Stimulated activated CD4-positive, alpha-beta T cell treated with anti-CD3 and anti-CD28 coated beads, Interleukin-2, amount 100 ng/mL, for 48 hours (primary cell): ENCODE data around the gene LDB2.

Source experiments
- DNase-seq, 2 donors: peaks; one replicate each; pipeline ENCODE4 v3.0.0-alpha.2; 2020

Gene LDB2

DNA sequence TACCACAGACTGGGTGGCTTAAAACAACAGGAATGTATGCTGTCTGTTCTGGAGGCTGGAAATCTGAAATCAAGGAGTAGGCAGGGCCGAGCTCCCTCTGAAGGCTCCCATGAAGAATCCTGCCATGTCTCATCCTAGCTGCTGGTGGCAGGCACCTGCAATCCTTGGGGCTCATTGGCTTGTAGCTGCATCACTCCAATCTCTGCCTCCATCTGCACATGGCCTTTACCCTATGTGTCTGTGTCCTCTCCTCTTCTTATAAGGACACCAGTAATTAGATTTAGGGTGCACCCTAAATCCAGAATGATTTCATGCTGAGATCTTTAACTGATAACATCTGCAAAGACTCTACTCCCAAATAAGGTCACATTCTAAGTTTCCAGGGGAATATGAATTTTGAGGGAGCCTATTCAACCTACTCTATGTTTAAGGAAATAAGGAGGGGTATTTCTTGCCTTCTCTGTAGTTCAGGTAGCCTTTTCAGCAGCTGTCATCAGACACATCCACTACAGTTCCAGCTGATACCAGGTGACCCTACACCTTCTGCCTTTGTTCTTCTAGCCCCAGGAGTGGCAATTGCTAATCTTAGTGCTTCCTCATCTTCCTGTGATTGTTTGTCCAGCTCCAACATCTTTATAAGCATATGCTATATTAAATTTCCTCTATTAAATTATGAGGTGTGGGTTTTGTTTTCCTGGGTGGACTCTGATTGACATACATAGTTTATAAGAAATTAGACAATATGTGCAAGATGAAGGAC lies 377.1 kb downstream of the LDB2 start:
- DNase-seq = no peak

DNA sequence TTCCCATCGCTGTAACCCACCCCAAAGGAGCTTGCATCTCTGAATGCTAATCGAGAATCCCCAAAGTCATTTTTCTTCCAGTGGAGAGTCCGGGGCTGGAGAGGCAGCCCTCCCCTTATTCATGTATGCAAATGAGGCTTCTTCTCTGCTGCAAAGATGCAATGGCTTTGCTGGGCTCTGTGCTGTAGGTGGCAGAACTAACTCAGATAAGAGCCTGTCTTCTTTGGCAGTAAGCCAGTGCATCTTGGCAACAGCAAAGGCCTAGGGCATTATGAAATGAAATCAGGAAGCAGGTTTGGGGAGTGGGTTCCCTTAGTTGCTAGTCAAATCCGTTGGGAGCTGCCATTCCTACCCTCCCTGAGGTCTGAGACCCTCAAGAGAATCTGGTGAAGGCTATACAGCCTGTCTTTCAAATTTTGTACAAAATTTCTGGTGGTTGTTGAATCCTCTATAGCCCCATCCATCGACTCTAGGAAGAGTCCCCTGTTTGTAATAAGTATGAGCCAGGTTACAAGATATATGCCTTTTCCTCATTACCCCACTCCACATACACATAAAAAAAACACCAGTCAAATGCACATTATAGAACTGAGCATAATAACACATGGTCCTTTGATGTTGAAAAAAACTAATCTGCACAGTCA lies 381.5 kb downstream of the LDB2 start:
- no peak for DNase-seq

DNA sequence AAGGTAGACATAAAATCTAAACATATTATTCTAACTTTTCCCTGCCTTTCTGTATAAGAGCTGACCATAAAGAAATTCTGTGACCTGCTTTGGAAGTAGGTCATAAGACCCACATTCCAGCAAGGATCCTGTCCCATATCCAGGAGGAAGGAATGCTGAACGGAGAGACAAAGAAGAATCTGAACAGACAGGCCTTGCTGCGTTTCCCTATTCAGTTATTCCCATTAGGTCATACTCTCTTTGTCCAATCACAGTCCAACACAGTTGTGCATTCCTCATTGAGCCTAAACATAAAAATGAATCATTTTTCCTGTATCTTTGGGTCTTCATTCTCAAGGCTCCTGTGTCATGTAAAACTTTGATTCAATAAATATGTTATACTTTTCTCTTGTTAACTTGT lies 384.6 kb downstream of the LDB2 start:
- DNase-seq = no peak

DNA sequence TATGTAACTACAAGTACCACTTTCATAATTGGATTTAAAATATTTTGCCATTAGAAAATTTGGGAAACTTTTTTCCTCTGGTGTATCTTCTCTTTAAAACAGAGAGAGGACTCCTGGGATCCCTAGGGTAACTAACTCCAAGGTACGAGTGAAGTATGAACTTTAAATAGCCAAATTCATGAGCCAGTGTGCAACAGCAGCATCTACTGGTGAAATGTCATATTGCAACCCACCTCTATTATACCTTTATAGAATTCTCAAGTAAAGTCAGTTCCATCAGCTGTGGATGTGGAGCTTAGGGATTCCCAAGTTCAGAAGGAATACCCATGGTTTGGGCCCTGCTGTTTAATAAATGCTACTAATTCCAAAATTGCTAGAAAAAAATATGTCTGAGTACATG lies 389.5 kb downstream of the LDB2 start:
- DNase-seq = no peak

DNA sequence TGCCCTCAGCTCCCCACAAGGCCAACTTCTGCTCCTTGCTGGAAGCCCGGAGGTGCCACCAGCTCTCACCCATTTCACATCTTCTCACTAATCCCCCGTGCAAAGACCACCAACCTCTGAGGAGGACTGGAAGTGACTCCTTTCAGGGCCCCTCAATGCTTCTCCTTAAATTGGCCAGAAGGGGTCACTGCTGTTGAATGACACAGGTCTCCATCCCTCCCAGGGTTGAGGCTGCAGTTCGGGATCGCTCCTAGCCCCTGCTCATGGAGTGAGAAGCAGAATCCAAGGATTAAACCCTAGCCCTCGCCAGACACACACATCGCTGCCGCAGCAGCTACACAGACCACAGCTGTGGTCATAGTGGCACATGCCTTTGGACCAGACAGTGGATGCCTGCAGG lies 392.7 kb downstream of the LDB2 start:
- DNase-seq = no peak

DNA sequence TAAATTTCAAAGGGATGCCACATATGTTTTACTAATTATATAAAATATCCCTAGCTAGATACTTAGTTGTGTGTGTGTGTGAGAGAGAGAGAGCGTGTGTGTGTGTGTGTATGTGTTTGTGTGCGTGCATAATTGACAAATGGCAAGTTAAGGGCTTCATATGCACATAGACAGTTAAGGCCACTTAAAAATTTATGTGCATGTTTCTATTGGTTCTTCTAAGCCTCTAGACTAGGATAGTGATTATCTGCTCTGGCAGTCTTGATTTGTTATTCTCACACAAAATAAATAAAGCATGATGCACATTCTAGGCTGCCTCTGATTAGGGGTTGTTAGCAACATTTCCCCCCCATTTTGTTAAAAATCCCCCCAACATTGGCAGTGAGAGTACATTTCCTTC lies 393.2 kb downstream of the LDB2 start:
- DNase-seq = no peak

DNA sequence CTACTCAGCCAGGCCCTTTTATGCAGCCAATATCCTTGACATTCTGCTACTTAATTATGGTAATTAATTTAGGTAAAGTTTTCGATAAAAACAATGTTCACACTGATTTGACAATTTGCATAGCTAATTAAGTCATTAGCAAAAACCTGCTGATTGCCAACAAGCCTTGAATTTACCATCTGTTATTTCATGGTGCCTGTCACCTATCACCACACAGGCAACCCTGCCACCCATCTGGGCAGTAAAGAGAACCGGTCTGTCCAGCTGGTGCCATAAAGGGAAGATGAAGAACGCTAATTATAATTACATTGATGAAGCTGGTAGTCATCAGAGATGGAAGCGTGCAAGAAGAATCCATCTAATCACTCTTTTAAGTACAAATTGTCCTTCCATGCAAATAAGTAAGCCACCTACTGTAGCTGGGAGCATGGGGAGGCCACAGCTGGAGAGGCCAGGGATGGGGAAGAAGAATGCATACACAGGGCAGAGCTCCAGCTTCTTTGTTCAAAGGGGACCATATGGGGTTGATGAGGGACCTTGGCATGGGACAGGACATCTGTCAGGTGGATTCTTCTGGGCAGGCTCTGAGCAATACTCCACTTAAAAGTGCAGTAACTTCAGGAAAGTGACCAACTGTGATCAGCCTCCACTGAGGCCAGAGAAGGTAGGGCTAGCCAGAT lies 394.9 kb downstream of the LDB2 start:
- DNase-seq = no peak

DNA sequence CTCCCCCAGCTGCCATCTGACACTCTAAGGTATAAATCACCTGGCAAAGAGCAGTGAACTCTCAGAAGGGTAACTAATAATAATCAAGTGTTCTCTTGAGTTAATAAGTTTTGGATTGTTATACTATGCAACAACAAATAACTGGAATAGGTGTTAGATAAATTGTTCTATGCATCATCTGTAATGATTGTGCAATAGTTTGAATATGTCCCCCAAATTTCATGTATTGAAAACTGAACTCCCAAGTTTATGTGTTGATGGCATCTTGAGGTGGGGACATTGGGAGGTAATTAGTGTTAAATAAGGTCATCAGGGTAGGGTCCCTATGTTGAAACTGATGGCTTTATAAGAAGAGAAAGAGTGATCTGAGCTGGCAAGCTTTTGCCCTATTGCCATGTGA lies 399.5 kb downstream of the LDB2 start:
- no peak for DNase-seq

DNA sequence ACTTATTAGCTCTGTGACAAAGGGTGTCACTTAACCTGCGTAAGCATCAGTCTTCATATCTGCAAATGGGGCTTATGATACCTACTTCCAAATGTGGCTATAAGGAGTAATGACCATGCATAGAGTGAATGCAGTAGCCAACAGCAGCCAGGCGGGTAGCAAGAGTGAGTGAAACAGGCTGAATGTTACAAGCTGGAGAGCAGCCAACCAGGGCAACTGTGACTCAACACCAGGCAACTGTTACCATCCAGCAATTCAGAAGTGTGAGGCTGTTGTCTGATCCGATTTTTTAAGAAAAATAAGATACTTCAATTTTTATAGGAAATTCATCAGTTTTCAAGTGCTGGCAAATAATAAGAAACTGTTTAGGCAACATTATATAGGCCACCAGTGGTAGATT lies 401.9 kb downstream of the LDB2 start:
- DNase-seq = no peak

DNA sequence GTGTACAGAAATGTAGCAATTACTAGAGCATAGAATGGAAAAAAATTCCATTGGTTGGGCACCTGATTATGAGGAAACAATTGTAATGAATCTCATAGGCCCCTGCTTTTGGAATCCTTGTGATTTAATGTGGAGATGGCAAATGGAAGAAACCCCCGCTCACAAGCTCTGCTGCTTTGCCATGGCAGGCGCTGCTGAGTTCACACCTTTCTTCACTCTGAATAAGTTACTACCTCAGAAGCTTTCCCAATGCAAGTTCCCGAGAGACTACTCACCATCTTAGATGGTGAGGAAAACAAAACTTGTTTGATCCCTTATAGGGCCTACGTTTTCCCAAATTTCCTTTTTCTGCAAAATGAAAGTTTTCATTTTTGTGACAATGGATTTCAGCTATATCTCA lies 405.6 kb downstream of the LDB2 start:
- no peak for DNase-seq

DNA sequence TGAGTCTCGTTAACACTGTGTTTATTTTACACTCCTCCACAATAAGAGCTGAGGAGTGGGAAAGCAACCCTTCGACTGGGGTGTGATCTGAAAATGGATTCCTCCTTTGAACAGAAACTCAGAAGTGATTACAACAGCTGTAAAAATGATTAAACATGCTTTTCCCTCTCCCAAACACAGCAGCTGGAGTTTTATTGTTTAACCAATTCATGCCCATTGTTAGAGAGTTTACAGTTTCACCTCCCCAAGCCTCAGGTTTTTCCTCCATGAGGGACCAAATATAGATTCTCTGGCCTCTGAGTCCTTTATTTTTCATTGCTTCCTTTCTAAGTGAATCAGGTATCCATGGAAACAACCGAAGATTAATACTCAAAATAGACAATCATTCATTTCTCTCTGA lies 409.2 kb downstream of the LDB2 start:
- no peak for DNase-seq

DNA sequence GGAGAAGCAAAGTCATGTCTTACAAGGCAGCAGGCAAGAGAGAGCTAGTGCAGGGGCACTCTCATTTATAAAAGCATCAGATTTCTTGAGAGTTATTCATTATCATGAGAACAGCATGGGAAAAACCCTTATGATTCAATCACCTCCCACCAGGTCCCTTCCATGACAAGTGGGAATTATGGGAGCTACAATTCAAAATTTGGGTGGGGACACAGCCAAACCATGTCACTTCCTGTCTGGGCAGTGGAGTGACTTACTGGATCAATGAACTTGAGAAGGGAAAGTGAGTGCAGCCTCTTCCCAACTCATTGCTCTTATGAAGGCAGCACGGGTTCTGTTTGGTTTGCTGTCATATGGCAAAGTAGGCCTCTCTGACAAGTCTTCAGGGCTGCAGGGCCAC lies 410.4 kb downstream of the LDB2 start:
- no peak for DNase-seq

DNA sequence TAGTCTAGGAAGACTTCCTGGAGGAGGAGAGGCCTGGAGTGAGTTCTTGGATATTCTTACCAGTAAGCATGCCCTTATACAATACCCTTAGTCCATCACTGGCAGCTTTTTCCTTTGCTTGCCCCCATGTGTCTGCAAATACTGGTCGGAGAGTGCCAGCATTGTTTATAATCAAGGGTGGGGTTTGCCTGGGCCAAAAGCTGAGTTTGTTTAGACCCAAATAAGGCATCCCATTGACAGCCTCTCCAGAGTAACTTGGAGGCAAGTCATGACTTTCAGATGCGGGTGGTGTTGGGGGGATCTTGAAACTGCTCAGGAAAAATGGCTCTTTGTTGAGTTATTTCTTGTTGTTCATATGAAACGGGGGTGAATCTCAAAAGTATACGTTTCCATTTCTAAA lies 413.7 kb downstream of the LDB2 start:
- no peak for DNase-seq

DNA sequence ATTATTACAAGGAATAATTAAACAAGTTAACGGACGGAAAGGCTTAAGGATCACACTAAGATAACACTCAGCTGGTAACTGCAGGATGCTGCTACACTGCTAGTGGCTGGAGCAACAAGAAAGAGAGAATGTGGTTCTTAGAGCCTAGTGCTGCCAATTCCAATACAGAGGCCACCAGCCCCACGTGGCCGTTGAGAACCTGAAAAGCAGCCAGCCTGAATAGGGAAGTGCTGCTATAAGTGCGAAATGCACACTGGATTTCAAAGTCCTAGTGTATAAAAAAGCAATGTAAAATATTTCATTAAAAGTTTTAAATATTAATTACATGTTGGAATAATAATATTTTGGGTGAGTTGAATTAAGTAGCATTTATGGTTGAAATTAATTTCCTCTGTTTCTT lies 414.9 kb downstream of the LDB2 start:
- DNase-seq = no peak

DNA sequence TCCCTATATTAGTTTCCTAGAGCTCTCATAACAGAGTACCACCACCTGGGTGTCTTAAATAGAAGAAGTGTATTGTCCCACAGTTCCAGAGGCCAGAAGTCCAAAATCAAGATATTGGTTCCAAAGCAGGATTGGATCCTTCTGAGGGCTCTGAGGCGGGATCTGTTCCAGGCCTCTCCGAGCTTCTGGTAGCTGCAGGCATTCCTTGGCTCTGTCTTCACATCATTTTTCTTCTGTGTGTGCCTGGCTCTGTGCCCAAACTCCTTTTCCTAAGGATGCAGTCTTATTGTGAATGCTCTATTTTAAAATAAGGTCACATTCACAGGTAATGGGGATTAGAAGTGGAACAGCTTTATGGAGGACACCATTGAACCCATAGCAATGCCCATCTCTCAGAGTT lies 418.4 kb downstream of the LDB2 start:
- no peak for DNase-seq

DNA sequence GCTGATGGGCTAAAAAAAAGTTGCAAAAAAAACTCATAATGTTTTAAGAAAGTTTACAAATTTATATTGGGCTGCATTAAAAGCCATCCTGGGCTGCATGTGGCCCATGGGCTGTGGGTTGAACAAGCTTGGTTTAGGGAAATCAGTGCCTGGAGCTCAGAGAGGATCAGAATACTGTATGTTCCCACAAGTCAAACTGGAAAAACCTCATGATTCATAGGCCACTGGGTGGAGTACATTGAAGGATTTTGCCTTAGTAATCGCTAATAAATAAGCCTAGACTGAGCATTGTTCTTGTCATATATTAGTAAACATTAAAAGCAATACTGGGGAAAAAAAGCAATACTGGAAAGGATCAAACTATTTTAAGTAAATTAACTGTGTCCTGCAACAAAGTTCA lies 425.9 kb downstream of the LDB2 start:
- no peak for DNase-seq

DNA sequence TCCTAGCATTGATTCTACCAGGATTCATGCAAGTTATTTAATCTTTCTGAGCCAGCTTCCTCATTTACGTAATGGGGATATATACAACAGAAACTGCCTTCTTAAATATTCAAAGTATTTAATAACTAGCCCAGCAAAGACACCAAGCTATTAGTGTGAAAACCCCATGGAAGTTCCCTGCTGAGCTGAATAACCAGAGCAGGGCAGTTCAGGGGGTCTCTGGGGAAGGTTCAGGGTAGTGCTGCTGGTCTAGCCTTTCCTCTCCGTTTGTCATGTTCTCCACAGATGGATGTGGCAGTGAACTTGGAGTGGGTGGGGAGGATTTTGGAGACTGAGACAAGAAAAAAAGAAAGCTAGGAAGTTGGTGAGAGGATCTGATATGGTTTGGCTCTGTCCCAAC lies 431.4 kb downstream of the LDB2 start:
- no peak for DNase-seq

DNA sequence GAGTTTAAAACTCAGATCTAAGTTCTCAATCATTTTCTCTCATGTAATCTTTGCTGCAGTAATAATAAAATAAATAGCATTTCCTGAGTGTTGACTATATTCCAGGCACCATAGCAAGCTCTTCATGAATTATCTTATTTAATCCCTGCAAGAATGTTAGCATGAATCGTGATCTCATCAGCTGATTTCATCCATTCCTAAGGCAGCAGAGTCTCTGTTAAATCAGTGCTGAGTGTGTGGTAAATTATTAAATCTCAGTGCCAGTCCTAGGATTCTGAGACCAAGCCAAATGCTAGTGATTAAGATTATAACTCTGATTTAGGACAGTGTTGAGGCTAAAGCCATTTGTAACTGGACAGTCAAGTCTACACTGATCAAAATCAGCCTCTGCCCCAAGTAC lies 431.9 kb downstream of the LDB2 start:
- DNase-seq = no peak

DNA sequence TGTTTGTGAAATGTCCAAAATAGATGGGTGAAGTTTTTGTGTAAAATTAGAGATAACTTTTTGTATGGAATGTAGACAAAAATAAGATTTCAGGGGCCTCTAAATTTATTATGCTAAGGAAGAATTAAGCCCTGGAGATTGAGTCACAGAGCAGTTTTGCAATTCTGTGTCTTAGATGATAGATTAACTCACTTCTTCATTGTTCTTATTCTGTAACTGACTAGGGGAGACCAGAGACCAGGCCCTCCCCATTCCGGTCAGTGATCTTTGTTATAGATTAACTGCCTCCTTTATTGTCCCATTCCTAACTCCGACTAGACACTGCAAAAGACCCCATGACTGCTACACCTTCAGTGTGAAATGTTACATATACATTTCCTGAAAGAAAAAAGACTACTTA lies 433.8 kb downstream of the LDB2 start:
- no peak for DNase-seq

DNA sequence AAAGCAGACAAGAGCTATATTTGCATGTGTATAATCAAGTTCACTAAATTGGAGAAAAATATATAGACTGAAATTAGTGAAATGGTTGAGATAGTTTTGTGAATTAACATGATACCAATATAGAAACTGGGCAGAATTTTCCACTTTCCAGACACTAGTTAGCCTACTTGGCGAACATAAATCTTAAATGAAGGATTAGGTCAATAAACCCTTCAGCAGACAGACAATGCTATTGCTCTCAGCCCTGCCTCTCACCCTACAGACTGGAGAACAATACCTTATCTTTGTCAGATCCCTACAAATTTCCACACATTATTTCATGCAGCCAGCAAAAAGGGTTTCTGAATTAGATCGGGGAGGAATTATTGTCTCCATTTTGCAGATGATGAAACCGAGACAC lies 435.8 kb downstream of the LDB2 start:
- DNase-seq = no peak

DNA sequence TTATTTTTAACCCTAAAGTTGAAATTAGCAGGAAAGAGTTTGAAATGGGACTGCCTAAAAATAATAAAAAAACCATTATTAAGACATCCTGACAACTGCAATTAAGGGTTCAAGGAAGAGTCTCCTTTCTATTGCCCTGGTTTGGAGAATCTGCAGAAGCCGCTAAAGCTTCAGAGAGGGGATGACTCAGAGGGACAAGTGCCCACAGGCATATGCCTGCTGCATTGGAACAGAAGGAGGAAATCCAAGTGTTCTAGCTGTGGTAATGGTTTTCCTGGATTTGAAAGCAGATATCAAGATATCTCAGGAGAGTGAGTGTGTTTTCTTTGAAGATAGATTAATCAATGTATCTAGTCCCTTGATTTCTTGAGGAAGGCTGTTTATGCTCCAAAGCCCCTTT lies 437.1 kb downstream of the LDB2 start:
- DNase-seq = no peak

DNA sequence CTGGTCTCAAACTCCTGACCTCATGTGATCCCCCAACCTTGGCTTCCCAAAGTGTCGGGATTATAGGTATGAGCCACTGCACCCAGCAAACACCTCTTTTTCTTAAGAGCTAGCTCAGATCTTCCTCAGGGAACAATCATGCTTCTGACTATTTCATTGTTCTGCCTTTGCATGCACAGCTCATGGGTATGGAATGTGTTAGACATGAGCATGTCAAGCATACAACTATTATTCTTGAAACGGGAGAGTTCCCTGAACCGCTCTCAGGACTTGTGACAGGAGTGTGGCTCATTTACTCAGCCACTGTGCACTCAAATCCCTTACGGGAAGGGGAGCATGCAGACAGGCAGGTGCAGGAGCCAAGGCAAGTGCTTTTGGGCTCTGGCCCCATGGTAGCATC lies 440.5 kb downstream of the LDB2 start:
- DNase-seq = no peak
